ENCODE data around the gene TACC3.

- TF ChIP-seq CTCF (IDR thresholded peaks at IDR 0.05) (no peak), POLR2A (IDR thresholded peaks at IDR 0.05) (no peak)
Measured at GRCh38 chr4:1789552-1789951, 68.2 kb downstream of the TACC3 start.
